ENCODE results near the gene PDCD2L.
"Not testable (repeated sequence)": the region's sequence is repeated elsewhere in the genome, so short reads cannot be mapped to it uniquely, and the experiment has no call there.

Gene PDCD2L

GRCh38 chr19:34404109-34404909, at the start of gene PDCD2L:
TSS of gene PDCD2L (plus strand) at chr19:34404399. CDS start at chr19:34404431, 32 bp downstream.
- peak; percentile 97 for DNase-seq (ENCODE audit: low read depth)

GRCh38 chr19:34355201-34355600, 49.0 kb upstream of the PDCD2L start:
- no peak for DNase-seq (ENCODE audit: low read depth)

GRCh38 chr19:34356875-34357274, 47.3 kb upstream of the PDCD2L start:
- no peak for DNase-seq (ENCODE audit: low read depth)

- no peak for DNase-seq (ENCODE audit: low read depth)
Observed at GRCh38 chr19:34357431-34357830, 46.8 kb upstream of the PDCD2L start.

GRCh38 chr19:34359140-34359953, 44.9 kb upstream of the PDCD2L start:
- peak; percentile 48 for DNase-seq (ENCODE audit: low read depth)

- DNase-seq (ENCODE audit: low read depth), result no peak
Observed at GRCh38 chr19:34359954-34360315, 44.3 kb upstream of the PDCD2L start.

- no peak for DNase-seq (ENCODE audit: low read depth)
Observed at GRCh38 chr19:34360354-34360909, 43.8 kb upstream of the PDCD2L start.

- no peak for DNase-seq (ENCODE audit: low read depth)
Observed at GRCh38 chr19:34362679-34363069, 41.5 kb upstream of the PDCD2L start.

GRCh38 chr19:34363094-34363493, 41.1 kb upstream of the PDCD2L start:
- no peak for DNase-seq (ENCODE audit: low read depth)

GRCh38 chr19:34363930-34364329, 40.3 kb upstream of the PDCD2L start:
- no peak for DNase-seq (ENCODE audit: low read depth)

- no peak for DNase-seq (ENCODE audit: low read depth)
Observed at GRCh38 chr19:34364462-34364829, 39.8 kb upstream of the PDCD2L start.

GRCh38 chr19:34364830-34365462, 39.3 kb upstream of the PDCD2L start, which contains the start of gene GPI:
TSS of gene GPI (plus strand) at chr19:34365196. CDS start at chr19:34365267, 71 bp downstream.
- DNase-seq (ENCODE audit: low read depth), result no peak

GRCh38 chr19:34365463-34366401, 38.5 kb upstream of the PDCD2L start:
- no peak for DNase-seq (ENCODE audit: low read depth)

GRCh38 chr19:34366738-34367623, 37.2 kb upstream of the PDCD2L start:
- DNase-seq (ENCODE audit: low read depth), result no peak

- DNase-seq (ENCODE audit: low read depth), result no peak
Observed at GRCh38 chr19:34367624-34367957, 36.6 kb upstream of the PDCD2L start.

GRCh38 chr19:34368338-34368737, 35.9 kb upstream of the PDCD2L start:
- no peak for DNase-seq (ENCODE audit: low read depth)

GRCh38 chr19:34369166-34369565, 35.0 kb upstream of the PDCD2L start:
- not testable (repeated sequence) for DNase-seq (ENCODE audit: low read depth)

GRCh38 chr19:34370117-34370516, 34.1 kb upstream of the PDCD2L start:
- DNase-seq (ENCODE audit: low read depth), result no peak

GRCh38 chr19:34370983-34371382, 33.2 kb upstream of the PDCD2L start:
- no peak for DNase-seq (ENCODE audit: low read depth)

GRCh38 chr19:34373601-34374288, 30.5 kb upstream of the PDCD2L start:
- DNase-seq (ENCODE audit: low read depth), result no peak

Measured in HS-27A (cell line).